HepG2 (cell line): ENCODE measurements around the gene DMKN. TPM values are rescaled to one million over a fixed set of nuclear protein-coding genes. Genes with fewer than 3 reads are reported as not detected.

Experiments
- ATAC-seq: fragments of 200-7000 bp; cut with Tn5 transposase; 3 replicates; pipeline ENCODE4 v1.9.1; 2020; ENCODE audit warnings: mild to moderate bottlenecking, moderate library complexity
- Bru-seq: library from RNA; stranded (reverse); fragments of 400-500 nt; gene quantifications from one replicate; lab custom pipeline; 2021; lab: Mats Ljungman, UMichigan
- BruChase-seq, 2 experiments: library from RNA; stranded (reverse); fragments of 400-500 nt; gene quantifications; one replicate each; lab custom pipeline; 2021; lab: Mats Ljungman, UMichigan
- BruUV-seq: library from RNA; stranded (reverse); fragments of 400-500 nt; replicated peaks from 2 replicates; lab custom pipeline; 2021; lab: Mats Ljungman, UMichigan
- CTCF ChIA-PET: fragments of 300-600 bp; formaldehyde crosslinking; extraction: SDS; loops from one replicate; lab custom pipeline; 2021; ENCODE audit warnings: low total read pairs, inconsistent platforms, low intra/inter-chr PET ratio; lab: Yijun Ruan, JAX
- POLR2A ChIA-PET: fragments of 350-600 bp; sonication (Branson Sonifier 250); formaldehyde crosslinking; loops from one replicate; lab custom pipeline; 2020; ENCODE audit warnings: antibody characterized with exemption, inconsistent platforms; lab: Yijun Ruan, JAX
- DNase-seq: peaks from one replicate; pipeline ENCODE4 v3.0.0-alpha.2; 2015; ENCODE audit warnings: low spot score
- FAIRE-seq: peaks from 3 replicates; lab custom pipeline; 2011; peaks lifted over from hg19 to GRCh38; lab: Jason Lieb, UNC
- H2AFZ ChIP-seq: one replicate; pipeline ENCODE4 v1.6.1; 2011; ENCODE audit warnings: low read length, inconsistent platforms
- H3K27ac ChIP-seq: fragments of 300-600 bp; 3 replicates; pipeline ENCODE4 v1.8.0; 2011; ENCODE audit warnings: mixed run types, mild to moderate bottlenecking, mixed read lengths, low read length, inconsistent platforms; ENCODE audit not compliant: insufficient read depth; ENCODE audit errors: extremely low read length
- H3K27me3 ChIP-seq, 2 experiments: fragments of 200-600 bp in 1 of 2; 2 replicates in 1 of 2; 3 replicates in 1 of 2; pipeline versions ENCODE4 v1.6.0 to v1.8.0; 2011; ENCODE audit warnings: low read length in 2 of 2, mild to moderate bottlenecking in 2 of 2, moderate library complexity in 2 of 2, inconsistent platforms in 1 of 2; ENCODE audit not compliant: insufficient read depth in 2 of 2, control insufficient read depth in 1 of 2
- H3K36me3 ChIP-seq, 2 experiments: fragments of 200-600 bp in 1 of 2; replicated peaks in 1 of 2; 2 replicates in 1 of 2; 3 replicates in 1 of 2; pipeline versions ENCODE4 v1.5.1 to v1.8.0; 2011; ENCODE audit warnings: low read length in 2 of 2, inconsistent platforms in 1 of 2; ENCODE audit not compliant: insufficient read depth in 2 of 2, control insufficient read depth in 1 of 2
- H3K4me1 ChIP-seq: 2 replicates; pipeline ENCODE4 v1.5.1; 2012; ENCODE audit warnings: low read length, inconsistent platforms; ENCODE audit not compliant: insufficient read depth
- H3K4me2 ChIP-seq: 2 replicates; pipeline ENCODE4 v1.6.0; 2011; ENCODE audit warnings: low read depth, low read length, inconsistent platforms
- H3K4me3 ChIP-seq, 3 experiments: fragments of 200-600 bp in 1 of 3; sonication (generic), shearing (Covaris generic) in 1 of 3; replicated peaks in 1 of 3; 2 replicates each; pipeline ENCODE4 v1.5.1; 2011 to 2016; ENCODE audit warnings: low read length in 3 of 3, inconsistent platforms in 2 of 3, low read depth in 2 of 3, mild to moderate bottlenecking in 2 of 3, control low read depth in 1 of 3, mixed read lengths in 1 of 3; ENCODE audit not compliant: insufficient read depth in 1 of 3
- H3K79me2 ChIP-seq: one replicate; pipeline ENCODE4 v1.6.1; 2011; ENCODE audit warnings: low read length, inconsistent platforms; ENCODE audit not compliant: insufficient read depth
- H3K9ac ChIP-seq: 2 replicates; pipeline ENCODE4 v1.6.0; 2011; ENCODE audit warnings: mild to moderate bottlenecking, low read depth, low read length, inconsistent platforms; ENCODE audit not compliant: insufficient read depth
- H3K9me3 ChIP-seq: 2 replicates; pipeline ENCODE4 v1.5.1; 2012; ENCODE audit warnings: mild to moderate bottlenecking, low read length
- H4K20me1 ChIP-seq: 2 replicates; pipeline ENCODE4 v1.6.0; 2011; ENCODE audit warnings: inconsistent platforms, mild to moderate bottlenecking, low read length, moderate library complexity; ENCODE audit not compliant: insufficient read depth
- ATF1 ChIP-seq: IDR thresholded peaks from 2 replicates; pipeline ENCODE4 v1.6.1; 2016; ENCODE audit warnings: mild to moderate bottlenecking, control low read depth
- CTCF ChIP-seq: sonication (generic); formaldehyde crosslinking; IDR thresholded peaks from 2 replicates; pipeline ENCODE4 v1.5.0; 2020; ENCODE audit warnings: mild to moderate bottlenecking, missing genetic modification reagents, moderate library complexity
- KDM5B ChIP-seq: sonication (generic); formaldehyde crosslinking; IDR thresholded peaks from 2 replicates; pipeline ENCODE4 v1.4.0; 2020; ENCODE audit warnings: missing genetic modification reagents, mild to moderate bottlenecking, borderline replicate concordance
- ZNF282 ChIP-seq: fragments of 450-650 bp; IDR thresholded peaks from 2 replicates; pipeline ENCODE4 v1.6.1; 2018; ENCODE audit not compliant: partially characterized antibody
- ZNF580 ChIP-seq: IDR thresholded peaks from 2 replicates; pipeline ENCODE4 v1.6.1; 2016; ENCODE audit warnings: low read depth, borderline replicate concordance
- WGBS: methylation state at CpG from one replicate; pipeline ENCODE4 v1.1.6; 2017; ENCODE audit warnings: low lambda C conversion rate; 5-methylcytosine and 5-hydroxymethylcytosine counted together
- in situ Hi-C: cut with HindIII; loops from 2 replicates; pipeline ENCODE4 v1.10.0; 2017; ENCODE audit warnings: low pct_unique_long_range_greater_than_20kb; ENCODE audit not compliant: extremely low pct_ligation_motif_present
- intact Hi-C: fragments of 100-400 bp; cut with micrococcal nuclease; formaldehyde crosslinking; loops from one replicate; pipeline ENCODE4 v1.10.0; 2022; ENCODE audit not compliant: unreplicated experiment
- long read RNA-seq, 2 experiments: library from RNA in 1 of 2; library from polyadenylated mRNA in 1 of 2; stranded (forward) in 1 of 2; unstranded in 1 of 2; transcript quantifications; one replicate each; pipeline ENCODE4 v2.0.0, GENCODE V29; 2019 to 2022
- polyA minus RNA-seq, 3 experiments: library from RNA; depleted of rRNA, polyadenylated mRNA; stranded (reverse); fragments of >200 nt; gene quantifications; 2 replicates each; pipeline ENCODE4 v1.2.3, GENCODE V29; 2011; ENCODE audit warnings: low replicate concordance in 1 of 3
- polyA plus RNA-seq, 8 experiments: library from polyadenylated mRNA; depleted of rRNA in 3 of 8; stranded (reverse) in 7 of 8; unstranded in 1 of 8; fragments of >200 nt; fragmentation: Illumina TruSeq in 4 of 8; extraction: Trizol in 4 of 8; gene quantifications; 2 replicates each; pipeline versions ENCODE4 v1.2.1 to v1.2.3, GENCODE V29; 2011 to 2016; ENCODE audit warnings: low read depth in 4 of 8, missing spikeins in 1 of 8, mixed read lengths in 1 of 8; ENCODE audit not compliant: insufficient read depth in 1 of 8
- total RNA-seq, 5 experiments: library from RNA; depleted of rRNA; stranded (reverse); fragments of >200 nt; fragmentation: Illumina TruSeq; extraction: Trizol; gene quantifications; 2 replicates each; pipeline ENCODE4 v1.2.3, GENCODE V29; 2016; ENCODE audit warnings: low read depth in 1 of 5

Gene DMKN
- total RNA-seq (2016; rRNA removed; fragmentation: Illumina TruSeq; extraction: Trizol) (57.0 and 57.1 TPM in 2 replicates), polyA plus RNA-seq (2011; rRNA removed) (50.8 and 71.8 TPM in 2 replicates), polyA minus RNA-seq (2011; rRNA and poly(A)+ RNA removed; ENCODE audit: low replicate concordance) (16.2 and 41.7 TPM in 2 replicates), Bru-seq, nascent RNA (percentile 60 among the genes with signal in this experiment), BruChase-seq, experiment 1, labeled RNA remaining after a 6-hour chase (percentile 59 among the genes with signal in this experiment), BruChase-seq, experiment 2, labeled RNA remaining after a 2-hour chase (percentile 55 among the genes with signal in this experiment)
- total RNA-seq (2016; cell fraction: cytosol; rRNA removed; fragmentation: Illumina TruSeq; extraction: Trizol; ENCODE audit: low read depth): 52.1 and 71.1 TPM in 2 replicates
- 55.0 and 64.5 TPM in 2 replicates for total RNA-seq (2016; cell fraction: insoluble cytoplasmic fraction; rRNA removed; fragmentation: Illumina TruSeq; extraction: Trizol)
- total RNA-seq (2016; cell fraction: membrane; rRNA removed; fragmentation: Illumina TruSeq; extraction: Trizol): 55.0 and 70.4 TPM in 2 replicates
- 35.2 and 39.1 TPM in 2 replicates for total RNA-seq (2016; cell fraction: nucleus; rRNA removed; fragmentation: Illumina TruSeq; extraction: Trizol)
- 60.5 and 71.9 TPM in 2 replicates for polyA plus RNA-seq (2011; cell fraction: cytosol; rRNA removed)
- polyA plus RNA-seq (2011; cell fraction: nucleus; rRNA removed): 113 and 144 TPM in 2 replicates
- polyA plus RNA-seq (2012): 58.5 and 76.3 TPM in 2 replicates
- polyA plus RNA-seq (2016; cell fraction: cytosol; fragmentation: Illumina TruSeq; extraction: Trizol; ENCODE audit: low read depth): 63.4 and 84.5 TPM in 2 replicates
- 82.8 and 88.3 TPM in 2 replicates for polyA plus RNA-seq (2016; cell fraction: insoluble cytoplasmic fraction; fragmentation: Illumina TruSeq; extraction: Trizol; ENCODE audit: low read depth)
- 64.6 and 76.3 TPM in 2 replicates for polyA plus RNA-seq (2016; cell fraction: membrane; fragmentation: Illumina TruSeq; extraction: Trizol; ENCODE audit: low read depth)
- polyA plus RNA-seq (2016; cell fraction: nucleus; fragmentation: Illumina TruSeq; extraction: Trizol; ENCODE audit: insufficient read depth, low read depth): 74.9 and 81.7 TPM in 2 replicates
- 9.2 and 13.4 TPM in 2 replicates for polyA minus RNA-seq (2011; cell fraction: cytosol; rRNA and poly(A)+ RNA removed)
- 36.8 and 59.8 TPM in 2 replicates for polyA minus RNA-seq (2011; cell fraction: nucleus; rRNA and poly(A)+ RNA removed)
- long read RNA-seq, experiment 1, partial matches to known transcripts: 2 of 17 reads
- long read RNA-seq, experiment 1, other reads (novel, unspliced or antisense): 8 of 17 reads
- long read RNA-seq, experiment 2, transcript DMKN-219 (4 exons, 567 nt): minor isoform, 5 of 77 reads
- long read RNA-seq, experiment 2, transcript DMKN-211 (11 exons, 848 nt): minor isoform, 5 of 77 reads
- long read RNA-seq, experiment 2, transcript DMKN-239 (5 exons, 577 nt): major isoform, 7 of 77 reads
- long read RNA-seq, experiment 2, transcript DMKN-245 (5 exons, 441 nt): major isoform, 7 of 77 reads
- long read RNA-seq, experiment 2, partial matches to known transcripts: 9 of 77 reads
- long read RNA-seq, experiment 2, other reads (novel, unspliced or antisense): 38 of 77 reads

GRCh38 chr19:35513628-35514281 is at the start of gene DMKN:
TSS of gene DMKN (minus strand) at chr19:35513649. CDS start at chr19:35513475, 174 bp downstream.
- ATAC-seq: peak; percentile 34
- TF ChIP-seq CTCF (peak; percentile 37; the same call in 1 of the 2 replicates), ZNF282 (no peak), KDM5B (CRISPR knock-in tag) (peak; percentile 21; the same call in 1 of the 2 replicates), ZNF580 (no peak), ATF1 (CRISPR knock-in tag) (no peak)
- ChIA-PET POLR2A (interaction anchor here (1.2 to 1.3 kb wide), 2 partner anchors 26 to 232 kb away, joined by 3 to 5 read pairs; no protein-coding TSS in a partner anchor), CTCF (no interaction called here)
- H3K4me1 ChIP-seq: peaks cover 28% of the 10 kb centered on the region
- peaks cover 1 to 33% of the 10 kb centered on the region in 2 experiments; a peak in 3 of 5 replicates for H3K27me3 ChIP-seq
- peak within 1 kb of the TSS; percentile 74 for H3K4me2 ChIP-seq
- H3K36me3 ChIP-seq: no peaks in the 10 kb centered on the region
- peak within 1 kb of the TSS; percentile 12 to 63 (median 26); a peak in 5 of 6 replicates for H3K4me3 ChIP-seq
- H3K9ac ChIP-seq: peak within 1 kb of the TSS; percentile 17; the same call in 1 of the 2 replicates
- in situ Hi-C loops (no loop called here), intact Hi-C loops (no loop called here)
- H3K9me3 ChIP-seq: no peaks in the 10 kb centered on the region
- no TSS peak for BruUV-seq
- H2AFZ ChIP-seq: no peak within 1 kb of the TSS
- FAIRE-seq: no peak
- no peaks in the 10 kb centered on the region for H3K79me2 ChIP-seq
- 5% methylated on average over 13 of the region's 15 CpGs for WGBS
- no peak within 1 kb of the TSS for H3K27ac ChIP-seq
- DNase-seq: peak; percentile 22
- H4K20me1 ChIP-seq: no peaks in the 10 kb centered on the region
